Neutrophil (primary cell): ENCODE data around the gene LRRC43.

Experiments
- H3K27ac ChIP-seq: fragments of 200-600 bp; sonication (generic); 2 replicates; pipeline ENCODE4 v1.5.1; 2016; ENCODE audit warnings: mild to moderate bottlenecking, moderate library complexity
- H3K27me3 ChIP-seq: fragments of 200-600 bp; sonication (generic); 2 replicates; pipeline ENCODE4 v1.6.0; 2016; ENCODE audit warnings: mild to moderate bottlenecking
- H3K36me3 ChIP-seq: fragments of 200-600 bp; sonication (generic); 2 replicates; pipeline ENCODE4 v1.5.1; 2017
- H3K4me1 ChIP-seq, 2 experiments: fragments of 200-600 bp in 1 of 2; sonication (generic) in 1 of 2; 1 replicate in 1 of 2; 2 replicates in 1 of 2; pipeline versions ENCODE4 v1.5.1 to v1.6.1; 2013 to 2016; ENCODE audit warnings: low read depth in 1 of 2, low read length in 1 of 2, mild to moderate bottlenecking in 1 of 2, moderate library complexity in 1 of 2; ENCODE audit not compliant: control insufficient read depth in 1 of 2, insufficient read depth in 1 of 2
- H3K4me3 ChIP-seq, 2 experiments: fragments of 200-600 bp in 1 of 2; sonication (generic) in 1 of 2; 1 replicate in 1 of 2; 2 replicates in 1 of 2; pipeline ENCODE4 v1.5.1; 2013 to 2016; ENCODE audit warnings: low read depth in 1 of 2, low read length in 1 of 2, mild to moderate bottlenecking in 1 of 2, moderate library complexity in 1 of 2
- H3K9me3 ChIP-seq: fragments of 200-600 bp; sonication (generic); 2 replicates; pipeline ENCODE4 v1.5.1; 2016
- CTCF ChIP-seq: fragments of 200-600 bp; sonication (generic); IDR thresholded peaks from 2 replicates; pipeline ENCODE4 v1.5.1; 2016; ENCODE audit warnings: antibody characterized with exemption

The LRRC43 gene

GRCh38 chr12:122225683-122226365 lies 42.9 kb downstream of the LRRC43 start, which contains the start of gene DIABLO:
Gene DIABLO, minus strand, starts transcription at chr12:122226052. Its CDS starts 38 bp downstream, at chr12:122226014.
- Histone ChIP-seq H3K4me3 (peak within 1 kb of the TSS; percentile 89 to 92), H3K4me1 (peaks cover 23 to 24% of the 10 kb centered on the region in 2 experiments), H3K9me3 (no peaks in the 10 kb centered on the region), H3K36me3 (peaks cover 50% of the 10 kb centered on the region), H3K27ac (peak within 1 kb of the TSS; percentile 93), H3K27me3 (no peaks in the 10 kb centered on the region)
- peak; percentile 52 for TF ChIP-seq CTCF

- Histone ChIP-seq H3K27me3 (no peaks in the 10 kb centered on the region), H3K9me3 (no peaks in the 10 kb centered on the region), H3K36me3 (peaks cover 50% of the 10 kb centered on the region), H3K27ac (peak overlapping the region; percentile 93), H3K4me1 (peaks cover 23 to 24% of the 10 kb centered on the region in 2 experiments), H3K4me3 (peak overlapping the region; percentile 74 to 92)
- no peak for TF ChIP-seq CTCF
Observed at GRCh38 chr12:122226366-122227125, 43.6 kb downstream of the LRRC43 start.

- H3K27ac ChIP-seq = no peak overlapping the region
- no peaks in the 10 kb centered on the region for H3K9me3 ChIP-seq
- no peak for TF ChIP-seq CTCF
- no peak overlapping the region for H3K4me3 ChIP-seq
- peaks cover 51% of the 10 kb centered on the region for H3K36me3 ChIP-seq
- no peaks in the 10 kb centered on the region for H3K27me3 ChIP-seq
- H3K4me1 ChIP-seq = peaks cover 23 to 24% of the 10 kb centered on the region in 2 experiments
Observed at GRCh38 chr12:122227341-122227740, 44.4 kb downstream of the LRRC43 start.

GRCh38 chr12:122228092-122228491 lies 45.2 kb downstream of the LRRC43 start:
- H3K4me1 ChIP-seq = peaks cover 23 to 24% of the 10 kb centered on the region in 2 experiments
- H3K36me3 ChIP-seq = peaks cover 51% of the 10 kb centered on the region
- no peak overlapping the region for H3K4me3 ChIP-seq
- TF ChIP-seq CTCF = no peak
- no peak overlapping the region for H3K27ac ChIP-seq
- no peaks in the 10 kb centered on the region for H3K9me3 ChIP-seq
- no peaks in the 10 kb centered on the region for H3K27me3 ChIP-seq

GRCh38 chr12:122230798-122231197 lies 47.9 kb downstream of the LRRC43 start:
- Histone ChIP-seq H3K36me3 (peaks cover 62% of the 10 kb centered on the region), H3K4me3 (no peak overlapping the region), H3K27me3 (no peaks in the 10 kb centered on the region), H3K9me3 (no peaks in the 10 kb centered on the region), H3K4me1 (peaks cover 18 to 20% of the 10 kb centered on the region in 2 experiments), H3K27ac (no peak overlapping the region)
- no peak for TF ChIP-seq CTCF
